NCI-H1417 treated with DMSO at 0.1 percent for 48 hours (cell line): ENCODE results near the gene TCP10L.
"Not testable (repeated sequence)": the region's sequence is repeated elsewhere in the genome, so short reads cannot be mapped to it uniquely, and the experiment has no call there.

Source experiments
- DNase-seq: peaks from one replicate; lab custom pipeline; 2025; lab: John Stamatoyannopoulos, UW

The TCP10L gene

GRCh38 chr21:32585042-32585710 is at the start of gene TCP10L:
Gene TCP10L, minus strand, starts transcription at chr21:32585523. Its CDS starts 1,219 bp downstream, at chr21:32584304.
- no peak for DNase-seq

GRCh38 chr21:32626621-32627196 is 41.4 kb upstream of the TCP10L start:
- no peak for DNase-seq

DNA sequence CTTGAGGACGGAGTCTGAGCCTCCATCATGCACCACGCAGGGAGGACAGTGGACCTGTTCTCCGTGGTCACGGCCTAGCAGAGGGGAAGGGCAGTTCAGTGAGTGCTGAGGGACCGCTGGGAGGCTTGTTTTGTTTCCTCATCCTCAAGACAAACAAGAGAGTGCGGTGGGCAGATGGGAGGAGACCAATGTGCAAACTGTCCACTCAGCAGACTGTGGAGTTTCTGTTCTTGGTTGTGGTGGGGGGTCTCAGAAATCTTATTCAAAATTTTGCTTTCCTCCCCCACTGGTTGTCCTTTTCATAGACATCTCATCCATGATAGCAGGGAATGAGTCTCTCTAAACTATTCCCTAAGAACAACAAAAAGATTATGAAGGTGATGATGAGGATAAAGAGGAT is 32.9 kb upstream of the TCP10L start:
- DNase-seq = not testable (repeated sequence)

DNA sequence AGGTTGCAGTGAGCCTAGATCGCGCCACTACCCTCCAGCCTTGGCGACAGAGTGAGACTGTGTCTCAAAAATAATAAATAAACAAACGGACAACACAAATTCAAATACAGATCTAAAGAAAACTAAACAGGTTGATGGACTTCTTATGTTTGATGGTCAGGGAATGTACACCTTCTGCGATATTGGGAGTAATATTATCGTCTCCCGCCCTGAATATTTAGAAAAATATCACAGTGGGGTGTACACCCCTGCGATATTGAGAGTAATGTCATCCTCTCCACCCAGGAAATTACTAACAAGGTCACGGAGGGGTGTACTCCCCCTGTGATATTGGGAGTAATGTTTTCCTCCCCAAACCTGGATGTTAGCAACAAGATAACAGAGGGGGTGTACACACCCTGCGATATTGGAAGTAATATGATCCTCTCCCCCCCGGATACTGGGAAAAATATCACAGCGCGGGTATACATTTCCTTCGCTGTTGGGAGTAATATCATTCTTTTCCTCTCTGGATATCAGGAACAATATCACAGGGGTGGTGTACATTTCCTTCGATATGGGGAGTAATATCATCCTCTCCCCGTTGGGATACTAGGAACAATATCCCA is 28.2 kb upstream of the TCP10L start:
- DNase-seq = no peak

GRCh38 chr21:32612999-32613337 is 27.6 kb upstream of the TCP10L start:
- no peak for DNase-seq

GRCh38 chr21:32612075-32612998 is 27.0 kb upstream of the TCP10L start, which contains the start of gene CFAP298:
Gene CFAP298, minus strand, starts transcription at chr21:32612377. Its CDS starts 134 bp downstream, at chr21:32612243.
- DNase-seq = peak; percentile 65

DNA sequence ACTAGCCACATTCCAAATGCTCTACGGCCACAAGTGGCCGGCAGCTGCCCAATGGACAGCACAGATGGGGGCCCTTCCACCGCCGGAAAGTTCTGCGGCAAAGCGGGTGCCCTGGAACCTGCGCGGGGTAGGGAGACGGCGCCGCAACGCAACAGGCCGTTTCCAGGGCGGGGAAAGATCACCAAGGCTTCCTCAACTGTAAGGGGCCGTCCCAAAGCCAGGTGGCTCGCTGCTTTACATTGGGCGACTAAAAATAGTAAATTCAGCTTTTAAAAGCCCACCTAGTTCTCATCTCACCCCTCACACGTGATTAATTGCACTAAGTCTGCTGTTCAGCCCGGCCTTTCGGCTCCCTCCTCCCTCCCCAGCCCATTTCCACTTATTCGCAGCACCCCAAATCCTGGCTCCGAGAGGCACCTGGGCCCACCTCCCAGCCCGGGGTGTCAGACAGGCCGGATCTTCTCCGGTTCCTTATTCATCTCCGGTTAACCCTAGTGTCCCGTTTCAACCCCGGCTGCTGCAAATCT is 26.2 kb upstream of the TCP10L start:
- no peak for DNase-seq

DNA sequence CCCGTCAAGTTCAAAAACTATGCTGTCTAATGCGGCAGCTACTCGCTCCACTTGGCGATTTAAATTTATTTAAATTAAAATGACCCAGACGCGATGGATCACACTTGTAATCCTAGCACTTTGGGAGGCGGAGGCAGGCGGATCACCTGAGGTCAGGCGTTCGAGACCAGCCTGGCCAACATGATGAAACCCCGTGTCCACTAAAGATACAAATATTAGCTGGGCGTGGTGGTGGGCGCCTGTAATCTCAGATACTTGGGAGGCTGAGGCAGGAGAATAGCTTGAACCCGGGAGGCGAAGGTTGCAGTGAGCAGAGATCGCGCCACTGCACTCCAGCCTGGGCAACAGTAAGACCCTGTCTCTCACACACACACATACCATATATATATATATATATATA is 25.6 kb upstream of the TCP10L start:
- not testable (repeated sequence) for DNase-seq

DNA sequence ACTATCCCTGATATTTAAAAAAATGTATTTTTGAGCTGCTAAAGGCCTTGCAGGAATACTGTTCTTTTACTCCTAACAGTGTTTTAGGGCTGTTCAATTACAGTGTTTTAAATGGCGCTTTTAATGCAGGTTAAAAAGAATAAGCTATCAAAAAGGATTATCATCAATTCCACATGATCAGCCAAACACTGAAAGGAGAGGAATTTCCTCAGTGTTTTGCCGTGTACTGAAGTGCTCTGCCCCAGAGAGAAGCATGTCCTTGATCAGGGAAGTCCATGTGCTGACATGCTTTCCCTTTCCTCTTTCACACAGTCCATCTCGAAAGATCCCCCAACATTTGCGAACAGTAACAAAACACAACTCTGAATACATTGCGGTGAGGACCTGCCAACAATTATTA is 23.5 kb upstream of the TCP10L start:
- DNase-seq = no peak

DNA sequence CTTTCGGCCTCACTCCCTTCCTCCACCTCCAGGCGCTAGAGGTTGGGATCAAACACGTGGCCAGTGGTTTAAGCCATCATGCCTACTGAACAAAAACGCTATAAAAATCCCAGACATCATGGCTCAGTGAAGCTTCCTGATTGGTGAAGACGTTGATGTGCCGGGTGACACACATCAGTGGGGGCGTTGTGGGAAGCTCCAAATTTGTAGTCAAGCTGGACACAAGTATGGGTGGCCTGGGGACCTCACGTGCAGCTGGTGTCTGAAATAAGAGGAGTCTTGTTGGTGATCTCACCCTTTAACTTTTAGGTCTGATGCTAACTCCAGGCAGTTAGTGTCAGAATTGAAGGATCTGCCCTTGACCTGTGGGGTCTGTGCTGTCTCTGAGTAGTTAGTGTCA is 20.1 kb upstream of the TCP10L start:
- no peak for DNase-seq

DNA sequence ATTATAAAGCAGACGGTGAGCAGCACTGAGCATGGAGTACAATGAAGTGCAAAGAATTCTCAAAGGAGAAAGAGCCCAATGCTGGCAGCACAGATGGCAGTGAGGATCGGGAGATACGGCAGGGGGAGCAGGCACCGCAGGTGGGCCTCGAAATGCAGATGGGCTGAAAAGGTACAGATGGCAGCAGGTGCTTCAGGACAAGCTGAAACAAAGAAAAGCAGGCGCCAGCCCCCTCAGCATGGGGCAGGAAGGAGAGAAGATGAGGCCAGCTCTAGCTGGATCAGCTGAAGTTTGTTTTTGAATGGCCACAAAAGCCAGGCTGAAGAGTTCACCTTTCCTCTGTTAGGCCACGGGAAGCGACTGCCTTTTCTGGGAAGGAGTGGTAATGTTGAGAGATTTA is 19.1 kb upstream of the TCP10L start:
- peak; percentile 92 for DNase-seq

GRCh38 chr21:32603131-32603530 is 17.8 kb upstream of the TCP10L start:
- DNase-seq = no peak

- DNase-seq = no peak
These were observed 16.8 kb upstream of the TCP10L start for GRCh38 chr21:32602099-32602498.

- no peak for DNase-seq
These were observed 14.2 kb upstream of the TCP10L start for GRCh38 chr21:32599526-32599925.

- no peak for DNase-seq
These were observed 13.8 kb upstream of the TCP10L start for GRCh38 chr21:32599091-32599490.

DNA sequence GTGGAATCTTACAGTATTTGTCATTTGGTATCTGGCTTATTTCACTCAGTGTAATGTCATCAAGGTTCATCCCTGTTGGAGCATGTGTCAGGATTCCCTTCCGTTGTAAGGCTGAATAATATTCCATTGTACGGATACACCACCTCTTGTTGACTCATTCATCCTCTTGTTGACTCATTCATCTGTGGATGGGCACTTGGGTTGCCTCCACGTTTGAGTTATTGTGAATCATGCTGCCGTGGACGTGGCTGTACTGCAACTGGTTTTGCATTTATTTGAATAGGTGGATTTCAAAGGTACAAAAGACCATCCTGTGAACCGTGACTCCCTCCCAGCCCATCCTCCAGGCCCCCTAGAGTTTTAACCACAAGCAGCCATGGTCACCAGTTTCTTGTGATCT is 11.9 kb upstream of the TCP10L start:
- no peak for DNase-seq

- no peak for DNase-seq
These were observed 10.1 kb upstream of the TCP10L start for GRCh38 chr21:32595431-32595830.

DNA sequence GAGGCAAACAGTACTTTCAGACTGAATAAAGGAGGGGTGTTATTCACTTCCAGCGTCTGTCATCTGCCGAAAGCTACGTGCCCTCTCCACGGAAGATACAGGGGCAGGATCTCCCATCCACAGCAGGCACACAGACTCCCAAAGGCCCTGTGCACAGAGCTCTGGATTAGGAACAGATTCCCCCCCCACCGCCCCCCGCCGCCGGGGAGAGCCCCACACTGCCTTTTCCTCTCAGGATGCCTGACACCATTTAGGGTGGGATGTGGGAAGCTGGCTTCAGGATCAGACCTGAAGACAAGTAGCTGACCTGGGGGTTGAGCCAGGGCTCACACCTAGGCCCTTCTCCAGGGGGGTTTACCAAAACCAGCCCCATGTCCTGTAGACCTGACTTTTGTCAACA is 8.4 kb upstream of the TCP10L start:
- no peak for DNase-seq

DNA sequence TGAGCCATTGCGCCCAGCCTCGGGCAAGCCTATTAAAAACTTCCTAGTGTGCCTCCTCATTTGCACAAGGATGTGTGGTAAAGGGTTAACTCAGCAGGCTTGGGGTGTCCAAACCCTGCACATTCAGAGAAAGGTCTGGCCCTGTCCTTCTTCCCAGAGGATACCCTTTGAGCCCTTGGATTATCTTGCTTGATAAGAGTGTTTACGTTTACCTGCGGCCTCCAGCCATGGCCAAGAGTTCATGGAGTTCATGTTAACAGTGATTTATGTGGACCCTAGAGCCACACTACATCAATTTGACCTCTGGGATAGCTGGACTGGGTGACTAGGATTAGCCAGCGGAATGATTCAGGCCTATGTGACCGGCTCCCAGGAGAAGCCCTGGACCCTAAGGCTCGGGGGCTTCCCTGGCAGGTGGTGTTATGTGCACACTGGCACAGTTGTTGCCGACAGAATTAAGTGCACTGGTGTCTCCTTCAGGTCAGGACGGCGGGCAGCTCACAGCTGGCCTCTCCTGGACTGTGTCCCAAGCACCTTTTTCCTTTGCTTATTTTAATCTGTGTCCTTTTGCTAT is 7.7 kb upstream of the TCP10L start:
- no peak for DNase-seq

GRCh38 chr21:32590130-32590529 is 4.8 kb upstream of the TCP10L start:
- DNase-seq = no peak

DNA sequence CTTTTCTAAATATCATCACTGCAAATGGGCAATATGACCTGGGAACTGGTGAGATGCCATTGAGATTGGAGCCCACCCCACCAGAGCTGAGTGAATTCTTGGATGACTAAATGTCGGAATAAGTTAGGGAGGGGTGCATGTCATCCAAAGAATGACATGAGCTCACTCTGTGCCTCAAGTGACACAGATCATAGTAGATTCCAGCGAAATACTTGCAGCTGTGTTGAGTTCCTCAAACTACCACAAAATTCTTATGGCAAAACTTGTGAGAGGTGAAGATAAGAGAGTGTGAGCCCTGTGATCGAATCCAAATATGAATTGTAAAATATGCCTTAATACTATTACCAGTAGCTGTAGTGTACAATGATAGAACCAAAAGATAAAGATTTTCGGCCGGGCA is 2.3 kb upstream of the TCP10L start:
- DNase-seq = no peak

DNA sequence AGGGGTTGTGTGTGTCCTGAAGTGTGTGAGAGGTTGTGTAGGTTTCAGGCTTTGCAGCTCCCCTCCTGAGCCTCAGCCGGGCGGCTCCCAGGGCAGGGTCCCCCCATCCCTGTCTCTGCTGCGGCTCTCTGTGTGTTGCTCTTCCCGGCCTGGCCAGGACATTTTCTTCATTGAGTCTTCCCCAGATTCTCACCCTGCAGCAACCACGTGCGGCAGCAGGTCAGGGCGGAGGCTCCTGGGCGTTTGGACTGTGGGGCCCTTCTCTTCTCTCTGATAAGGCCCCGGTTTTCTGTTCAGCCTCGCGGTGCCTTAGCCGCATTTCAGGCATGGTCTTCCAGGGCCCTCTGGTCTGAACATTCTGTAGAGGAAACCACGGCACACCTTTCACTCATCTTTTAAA is 1.8 kb upstream of the TCP10L start:
- DNase-seq = no peak
